Bronchial epithelial cell (primary cell): ENCODE data around the gene EEF1A2. TPM values are rescaled to one million over a fixed set of nuclear protein-coding genes. Genes with fewer than 3 reads are reported as not detected.

Source experiments
- DNase-seq: peaks from one replicate; pipeline ENCODE4 v3.0.0-alpha.2; 2010; ENCODE audit warnings: low read depth
- FAIRE-seq: peaks from 2 replicates; lab custom pipeline; 2011; peaks lifted over from hg19 to GRCh38; lab: Jason Lieb, UNC
- H3K27me3 ChIP-seq: 2 replicates; pipeline ENCODE4 v1.5.1; 2011; ENCODE audit warnings: low read length; ENCODE audit not compliant: control insufficient read depth, insufficient read depth
- H3K36me3 ChIP-seq: 2 replicates; pipeline ENCODE4 v1.5.1; 2011; ENCODE audit warnings: low read length; ENCODE audit not compliant: control insufficient read depth, insufficient read depth
- H3K4me3 ChIP-seq: 2 replicates; pipeline ENCODE4 v1.5.1; 2011; ENCODE audit warnings: mild to moderate bottlenecking, low read depth, low read length, control low read depth
- total RNA-seq: library from RNA; depleted of rRNA; stranded (reverse); fragments of >200 nt; gene quantifications from 2 replicates; pipeline ENCODE4 v1.2.1, GENCODE V29; 2014
- TF ChIP-seq, protein P1 (sequence below): IDR thresholded peaks from 2 replicates; pipeline ENCODE4 v1.5.1; 2011; ENCODE audit warnings: mild to moderate bottlenecking, moderate library complexity, low read length, control low read depth, inconsistent platforms; ENCODE audit not compliant: insufficient read depth, severe bottlenecking

Gene EEF1A2
- total RNA-seq, 1 donor from 2014 or later: 1.1 TPM

DNA sequence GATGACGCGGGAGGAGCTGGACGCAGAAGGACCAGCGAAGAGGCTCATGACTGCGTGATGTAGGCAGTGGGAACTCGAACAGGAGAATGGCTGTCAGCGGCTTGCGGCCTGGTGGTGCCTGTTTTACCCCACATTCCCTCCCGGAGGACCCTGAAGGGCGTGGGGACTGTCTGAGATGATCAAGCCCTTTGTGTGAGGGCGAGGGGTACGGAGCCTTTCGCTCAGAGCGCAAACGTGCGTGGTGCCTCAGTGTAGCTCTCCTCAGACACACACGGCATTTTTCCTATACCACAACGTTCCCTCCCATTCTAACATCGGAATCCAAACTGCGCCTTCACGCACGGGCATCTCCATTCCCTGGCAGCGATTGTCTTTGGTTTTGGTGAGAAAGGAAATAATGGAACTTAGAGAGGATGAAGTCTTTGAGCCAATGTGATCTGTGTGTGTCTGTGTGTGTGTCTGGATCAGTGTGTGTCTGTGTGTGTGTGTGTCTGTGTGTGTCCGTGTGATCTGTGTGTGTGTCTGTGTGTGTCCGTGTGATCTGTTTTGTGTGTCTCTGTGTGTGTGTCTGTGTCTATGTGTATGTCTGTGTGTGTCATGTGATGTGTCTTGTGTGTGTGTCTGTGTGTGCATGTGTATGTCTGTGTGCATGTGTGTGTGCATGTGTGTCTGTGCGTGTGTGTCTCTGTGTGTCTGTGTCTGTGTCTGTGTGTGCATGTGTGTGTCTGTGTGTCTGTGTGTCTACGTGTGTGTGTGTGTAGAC lies 33.0 kb upstream of the EEF1A2 start:
- TF ChIP-seq, protein P1, sequence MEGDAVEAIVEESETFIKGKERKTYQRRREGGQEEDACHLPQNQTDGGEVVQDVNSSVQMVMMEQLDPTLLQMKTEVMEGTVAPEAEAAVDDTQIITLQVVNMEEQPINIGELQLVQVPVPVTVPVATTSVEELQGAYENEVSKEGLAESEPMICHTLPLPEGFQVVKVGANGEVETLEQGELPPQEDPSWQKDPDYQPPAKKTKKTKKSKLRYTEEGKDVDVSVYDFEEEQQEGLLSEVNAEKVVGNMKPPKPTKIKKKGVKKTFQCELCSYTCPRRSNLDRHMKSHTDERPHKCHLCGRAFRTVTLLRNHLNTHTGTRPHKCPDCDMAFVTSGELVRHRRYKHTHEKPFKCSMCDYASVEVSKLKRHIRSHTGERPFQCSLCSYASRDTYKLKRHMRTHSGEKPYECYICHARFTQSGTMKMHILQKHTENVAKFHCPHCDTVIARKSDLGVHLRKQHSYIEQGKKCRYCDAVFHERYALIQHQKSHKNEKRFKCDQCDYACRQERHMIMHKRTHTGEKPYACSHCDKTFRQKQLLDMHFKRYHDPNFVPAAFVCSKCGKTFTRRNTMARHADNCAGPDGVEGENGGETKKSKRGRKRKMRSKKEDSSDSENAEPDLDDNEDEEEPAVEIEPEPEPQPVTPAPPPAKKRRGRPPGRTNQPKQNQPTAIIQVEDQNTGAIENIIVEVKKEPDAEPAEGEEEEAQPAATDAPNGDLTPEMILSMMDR: no peak
- DNase-seq: no peak

DNA sequence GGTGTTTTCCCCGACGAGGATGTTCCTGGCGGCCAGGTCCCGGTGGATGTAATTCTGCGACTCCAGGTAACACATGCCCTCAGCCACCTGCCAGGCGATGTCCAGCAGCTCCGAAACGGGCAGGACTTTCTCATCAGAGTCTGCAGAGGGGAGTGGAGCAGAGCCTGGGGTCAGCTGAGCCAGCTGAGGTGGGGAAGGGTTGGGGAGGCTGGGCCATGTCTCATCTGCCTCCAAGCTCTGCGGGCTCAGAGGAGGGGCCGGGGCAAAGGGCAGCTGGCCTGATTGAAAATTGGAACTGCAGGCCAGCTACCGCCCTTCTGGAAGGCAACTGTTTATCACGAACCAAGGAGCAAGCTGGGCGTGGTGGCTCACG lies 31.9 kb upstream of the EEF1A2 start:
- DNase-seq (no peak), FAIRE-seq (no peak)
- TF ChIP-seq, protein P1: no peak
- Histone ChIP-seq H3K4me3 (no peak overlapping the region), H3K36me3 (peaks cover 1% of the 10 kb centered on the region), H3K27me3 (no peaks in the 10 kb centered on the region)

More for the DNA sequence above, 33.0 kb upstream of the EEF1A2 start:
- peak; percentile 99 for FAIRE-seq
- Histone ChIP-seq H3K27me3 (no peaks in the 10 kb centered on the region), H3K4me3 (no peak overlapping the region), H3K36me3 (peaks cover 1% of the 10 kb centered on the region)

DNA sequence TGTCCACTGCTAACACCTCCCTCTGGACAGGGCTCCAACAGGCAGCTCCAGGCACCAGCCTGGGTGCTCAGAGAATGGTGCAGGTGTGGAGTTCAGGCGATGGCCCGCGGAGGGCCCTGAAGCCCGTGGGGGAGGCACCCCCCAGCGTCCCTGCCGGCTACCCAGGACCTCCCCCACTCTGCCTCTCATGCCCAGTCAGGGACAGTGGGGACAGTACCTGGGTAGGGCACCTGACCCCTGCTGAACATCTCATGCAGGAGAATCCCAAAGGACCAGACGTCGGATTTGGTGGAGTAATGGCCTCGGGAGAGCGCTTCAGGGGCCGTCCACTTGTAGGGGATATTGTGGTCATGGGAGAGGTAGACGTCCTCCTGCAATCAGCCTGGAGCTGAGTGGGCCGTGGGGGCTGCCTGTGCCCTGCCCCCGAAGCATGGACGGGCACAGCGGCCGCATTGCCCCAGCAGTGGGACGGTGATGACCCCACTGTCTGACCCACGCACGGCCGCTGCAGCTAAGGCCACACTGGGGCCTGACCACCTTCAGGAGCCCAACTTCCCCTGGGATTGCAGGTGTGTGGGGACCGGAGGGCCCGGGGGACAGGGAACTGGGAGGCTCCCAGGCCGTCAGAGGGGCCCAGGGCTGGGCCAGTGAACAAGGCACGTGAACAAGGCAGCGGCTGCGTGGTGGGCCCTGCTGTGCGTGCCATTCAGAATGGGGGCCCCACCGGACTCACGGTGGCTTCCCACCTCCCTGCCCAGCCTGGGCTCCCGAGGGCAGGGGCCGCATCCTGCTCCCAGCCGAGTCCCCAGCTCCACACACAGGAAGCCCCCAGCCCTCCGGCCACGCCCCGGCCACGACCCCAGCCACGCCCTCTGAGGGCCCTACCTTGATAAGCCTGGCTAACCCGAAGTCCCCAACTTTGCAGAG lies 31.2 kb upstream of the EEF1A2 start:
- TF ChIP-seq, protein P1: no peak
- no peak for DNase-seq
- FAIRE-seq: no peak
- no peak overlapping the region for H3K4me3 ChIP-seq
- H3K27me3 ChIP-seq: no peaks in the 10 kb centered on the region
- peaks cover 1% of the 10 kb centered on the region for H3K36me3 ChIP-seq

DNA sequence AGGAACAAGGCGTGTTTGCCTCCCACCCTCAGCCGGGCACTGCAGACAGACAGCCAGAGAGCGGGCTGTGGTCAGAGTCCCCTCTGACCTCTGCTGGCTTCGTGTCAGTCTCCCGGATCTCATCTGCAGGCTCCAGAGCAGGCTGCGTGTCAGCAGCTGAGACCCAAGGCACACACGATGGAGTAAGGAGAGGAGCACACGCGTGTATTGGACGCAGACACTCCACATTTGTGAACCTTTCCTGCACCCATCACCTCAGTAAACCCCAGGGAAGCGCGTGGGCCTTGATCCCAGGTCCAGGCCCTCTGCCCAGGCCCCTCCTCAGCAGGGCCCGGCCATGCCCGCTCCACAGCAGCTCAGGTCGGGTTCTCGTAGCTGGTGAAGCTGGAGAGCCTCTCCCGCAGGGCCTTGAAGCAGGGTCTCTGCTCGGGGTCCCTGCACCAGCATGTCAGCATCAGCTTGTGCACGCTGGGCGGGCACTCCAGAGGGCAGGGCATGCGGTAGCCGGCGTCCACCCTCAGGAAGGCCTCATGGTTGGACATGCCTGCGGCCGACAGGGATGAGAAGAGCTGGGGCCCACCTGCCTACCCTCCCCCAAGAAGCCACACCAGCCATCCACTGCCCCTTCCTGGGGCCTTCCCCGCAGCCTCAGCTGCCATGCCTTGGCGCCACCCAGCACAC lies 30.4 kb upstream of the EEF1A2 start:
- H3K36me3 ChIP-seq: no peaks in the 10 kb centered on the region

DNA sequence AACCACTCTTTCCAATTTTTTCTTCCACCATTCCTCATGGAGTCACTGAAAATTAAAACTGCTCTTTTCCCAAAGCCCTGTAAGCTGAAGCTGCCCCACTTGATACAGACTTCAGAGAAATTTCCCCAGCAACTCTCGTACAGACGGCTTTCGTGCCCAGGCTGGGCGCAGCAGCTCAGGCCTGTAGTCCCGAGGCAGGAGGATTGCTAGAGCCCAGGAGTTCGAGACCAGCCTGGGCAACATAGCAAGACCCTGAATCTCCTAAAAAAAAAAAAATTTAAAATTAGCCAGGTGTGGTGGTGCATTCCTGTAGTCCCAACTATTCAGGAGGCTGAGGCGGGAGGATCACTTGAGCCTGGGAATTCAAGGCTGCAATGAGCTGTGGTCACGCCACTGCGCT lies 28.3 kb upstream of the EEF1A2 start:
- no peak for DNase-seq
- Histone ChIP-seq H3K36me3 (peaks cover 10% of the 10 kb centered on the region), H3K27me3 (no peaks in the 10 kb centered on the region), H3K4me3 (no peak overlapping the region)
- no peak for FAIRE-seq
- TF ChIP-seq, protein P1: no peak

More for the DNA sequence above, 30.4 kb upstream of the EEF1A2 start:
- TF ChIP-seq, protein P1: no peak
- FAIRE-seq: no peak
- Histone ChIP-seq H3K4me3 (no peak overlapping the region), H3K27me3 (no peaks in the 10 kb centered on the region)
- no peak for DNase-seq
